CD4-positive, CD25-positive, alpha-beta regulatory T cell (primary cell): Measurements from ENCODE around the gene ABHD1. TPM values are rescaled to one million over a fixed set of nuclear protein-coding genes. Genes with fewer than 3 reads are reported as not detected.
"Not testable (repeated sequence)": the region's sequence is repeated elsewhere in the genome, so short reads cannot be mapped to it uniquely, and the experiment has no call there.

Experiments used
- ATAC-seq, 2 donors: fragments of 150-1000 bp; cut with Tn5 transposase; one replicate each; pipeline ENCODE4 v1.10.0; 2021; ENCODE audit warnings: low read depth in 2 of 2, moderate number of reproducible peaks in 2 of 2, moderate library complexity in 1 of 2
- DNase-seq, 3 donors: peaks; one replicate each; pipeline versions ENCODE4 v3.0.0 to v3.0.0-alpha.2; 2012 to 2022; ENCODE audit warnings: mixed read lengths in 1 of 3
- H3K27ac ChIP-seq: one replicate; pipeline ENCODE4 v1.7.0; 2013; ENCODE audit warnings: mild to moderate bottlenecking, low read length; ENCODE audit not compliant: insufficient read depth, poor library complexity, severe bottlenecking
- H3K27me3 ChIP-seq: one replicate; pipeline ENCODE4 v1.7.0; 2013; ENCODE audit warnings: low read length; ENCODE audit not compliant: control insufficient read depth, insufficient read depth
- H3K36me3 ChIP-seq: one replicate; pipeline ENCODE4 v1.7.0; 2013; ENCODE audit warnings: mild to moderate bottlenecking, low read length, moderate library complexity; ENCODE audit not compliant: control insufficient read depth, insufficient read depth
- H3K4me1 ChIP-seq: 2 replicates; pipeline ENCODE4 v1.7.0; 2013; ENCODE audit warnings: mild to moderate bottlenecking, low read length; ENCODE audit not compliant: insufficient read depth, control insufficient read depth, poor library complexity, severe bottlenecking
- H3K4me3 ChIP-seq: one replicate; pipeline ENCODE4 v1.7.0; 2013; ENCODE audit warnings: low read depth, mild to moderate bottlenecking, low read length, moderate library complexity
- H3K9me3 ChIP-seq, 2 experiments: 1 replicate in 1 of 2; 2 replicates in 1 of 2; pipeline ENCODE4 v1.7.0; 2013; ENCODE audit warnings: low read length in 2 of 2, mild to moderate bottlenecking in 1 of 2, moderate library complexity in 1 of 2; ENCODE audit not compliant: control insufficient read depth in 2 of 2
- H3K27ac Mint-ChIP-seq, 3 donors: one replicate each; pipeline ENCODE4 v1.8.0; 2020 to 2022; ENCODE audit warnings: mild to moderate bottlenecking in 3 of 3, mixed read lengths in 3 of 3, moderate library complexity in 2 of 3
- H3K27me3 Mint-ChIP-seq: one replicate; pipeline ENCODE4 v1.8.0; 2022; ENCODE audit warnings: mild to moderate bottlenecking, mixed read lengths
- H3K36me3 Mint-ChIP-seq: one replicate; pipeline ENCODE4 v1.8.0; 2020; ENCODE audit warnings: mixed read lengths
- H3K4me1 Mint-ChIP-seq, 4 donors: one replicate each; pipeline ENCODE4 v1.8.0; 2020 to 2022; ENCODE audit warnings: mixed read lengths in 4 of 4, mild to moderate bottlenecking in 1 of 4
- H3K4me3 Mint-ChIP-seq, 4 donors: one replicate each; pipeline ENCODE4 v1.8.0; 2020 to 2022; ENCODE audit warnings: mild to moderate bottlenecking in 4 of 4, mixed read lengths in 4 of 4, moderate library complexity in 3 of 4
- H3K9me3 Mint-ChIP-seq, 7 donors: one replicate each; pipeline ENCODE4 v1.8.0; 2020 to 2022; ENCODE audit warnings: mixed read lengths in 7 of 7, mild to moderate bottlenecking in 3 of 7, moderate library complexity in 2 of 7
- polyA plus RNA-seq, 4 donors: library from polyadenylated mRNA; unstranded; fragments of 300-500 nt; fragmentation: Illumina TruSeq; gene quantifications; one replicate each; pipeline ENCODE4 v1.2.3, GENCODE V29; 2021
- total RNA-seq: library from RNA; stranded (reverse); gene quantifications from one replicate; pipeline ENCODE4 v1.2.3, GENCODE V29; 2022

ABHD1 gene
- 0.89 TPM for total RNA-seq
- 1 to 10 TPM in 2 of 4 donors, under 1 TPM in 2; 0.21 to 1.7 (median 0.98) TPM for polyA plus RNA-seq

GRCh38 chr2:27123302-27124150 is at the start of gene ABHD1:
ABHD1 (plus strand) TSS chr2:27123815; CDS start chr2:27123949, 134 bp downstream.
- H3K9me3 Mint-ChIP-seq, result peaks cover 0 to 2% (median 0%) of the 10 kb centered on the region in 7 donors
- peaks cover 5 to 28% (median 8%) of the 10 kb centered on the region in 4 donors for H3K4me1 Mint-ChIP-seq
- Histone ChIP-seq H3K9me3 (no peaks in the 10 kb centered on the region), H3K27ac (peak within 1 kb of the TSS; percentile 30), H3K36me3 (no peaks in the 10 kb centered on the region), H3K27me3 (peaks cover 9% of the 10 kb centered on the region), H3K4me3 (peak within 1 kb of the TSS; percentile 91), H3K4me1 (peaks cover 18% of the 10 kb centered on the region)
- DNase-seq, result peak; percentile 54 to 73 (median 60)
- H3K27me3 Mint-ChIP-seq, result peaks cover 19% of the 10 kb centered on the region
- no peaks in the 10 kb centered on the region for H3K36me3 Mint-ChIP-seq
- peak within 1 kb of the TSS; percentile 83 to 88 (median 88) for H3K27ac Mint-ChIP-seq
- peak within 1 kb of the TSS; percentile 86 to 92 (median 91) for H3K4me3 Mint-ChIP-seq
- ATAC-seq, result peak; percentile 74 to 75

DNA sequence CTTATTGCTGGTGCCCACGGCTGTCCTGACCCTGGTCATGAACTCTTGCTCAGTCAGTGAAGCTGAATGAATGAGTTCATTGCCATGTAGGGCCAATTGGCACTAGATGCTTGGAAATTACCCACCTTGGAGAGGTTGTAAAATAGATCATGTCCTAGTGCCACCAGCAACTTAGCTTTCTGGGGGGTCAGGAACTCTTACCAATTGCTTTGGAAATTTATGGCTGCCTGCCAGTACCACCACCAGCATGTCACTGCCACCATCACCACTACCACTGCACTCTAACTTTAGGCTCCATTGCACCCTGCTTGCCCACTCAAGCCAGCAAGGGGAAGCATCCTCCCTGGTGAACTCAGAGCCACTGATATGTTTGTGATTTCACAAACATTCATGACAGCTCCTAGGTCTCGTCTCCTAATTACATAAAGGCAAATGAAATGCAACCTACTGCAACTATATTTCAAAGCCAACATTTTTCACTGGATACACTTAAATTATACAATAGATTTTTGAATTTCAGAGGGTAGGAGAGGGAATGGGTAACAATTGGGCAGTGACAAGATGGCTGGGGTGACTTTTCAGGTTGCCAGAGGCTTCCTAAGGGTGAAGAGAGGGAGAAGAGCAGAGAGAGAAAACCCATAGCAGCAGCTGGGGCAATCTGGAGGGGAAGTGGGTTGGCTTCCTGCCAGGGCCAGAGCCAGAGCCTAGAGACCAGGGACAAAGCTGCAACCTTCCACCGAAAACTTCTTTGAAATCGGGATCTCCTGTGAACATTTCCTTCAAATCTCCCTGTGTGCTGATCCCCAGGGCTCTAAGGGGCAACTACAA is 48.7 kb upstream of the ABHD1 start:
- ATAC-seq (no peak), DNase-seq (peak in 2 of 3 donors; percentile 51 to 55)
- no peaks in the 10 kb centered on the region for H3K36me3 ChIP-seq
- H3K27me3 Mint-ChIP-seq, result no peaks in the 10 kb centered on the region
- H3K27me3 ChIP-seq, result no peaks in the 10 kb centered on the region
- H3K27ac ChIP-seq, result peak overlapping the region; percentile 15
- no peaks in the 10 kb centered on the region for H3K9me3 Mint-ChIP-seq
- peak overlapping the region; percentile 50 to 92 (median 66) for H3K4me3 Mint-ChIP-seq
- no peak overlapping the region for H3K4me3 ChIP-seq
- H3K36me3 Mint-ChIP-seq, result no peaks in the 10 kb centered on the region
- peaks cover 30% of the 10 kb centered on the region for H3K4me1 ChIP-seq
- H3K9me3 ChIP-seq, result no peaks in the 10 kb centered on the region
- H3K4me1 Mint-ChIP-seq, result peaks cover 14 to 50% (median 26%) of the 10 kb centered on the region in 4 donors
- peak overlapping the region; percentile 76 to 83 (median 78) for H3K27ac Mint-ChIP-seq

GRCh38 chr2:27075566-27075871 is 48.1 kb upstream of the ABHD1 start:
- H3K4me3 ChIP-seq, H3K36me3 ChIP-seq, H3K9me3 Mint-ChIP-seq, DNase-seq, H3K27me3 ChIP-seq, H3K36me3 Mint-ChIP-seq, H3K27me3 Mint-ChIP-seq, ATAC-seq, H3K9me3 ChIP-seq: not testable (repeated sequence)
- peak overlapping the region in 2 of 3 donors; percentile 76 to 78 for H3K27ac Mint-ChIP-seq
- peaks cover 25% of the 10 kb centered on the region for H3K4me1 ChIP-seq
- peak overlapping the region; percentile 24 to 92 (median 58) for H3K4me3 Mint-ChIP-seq
- peaks cover 14 to 48% (median 23%) of the 10 kb centered on the region in 4 donors for H3K4me1 Mint-ChIP-seq
- peak overlapping the region; percentile 15 for H3K27ac ChIP-seq

- no peaks in the 10 kb centered on the region for H3K36me3 ChIP-seq
- Mint-ChIP-seq H3K27me3 (no peaks in the 10 kb centered on the region), H3K4me1 (peaks cover 14 to 48% (median 22%) of the 10 kb centered on the region in 4 donors), H3K9me3 (no peaks in the 10 kb centered on the region), H3K36me3 (no peaks in the 10 kb centered on the region), H3K27ac (peak overlapping the region in 2 of 3 donors; percentile 12 to 83), H3K4me3 (peak overlapping the region in 2 of 4 donors; percentile 36 to 92)
- H3K9me3 ChIP-seq, result no peaks in the 10 kb centered on the region
- no peak overlapping the region for H3K4me3 ChIP-seq
- ATAC-seq, result no peak
- H3K27me3 ChIP-seq, result no peaks in the 10 kb centered on the region
- DNase-seq, result no peak
- no peak overlapping the region for H3K27ac ChIP-seq
- peaks cover 26% of the 10 kb centered on the region for H3K4me1 ChIP-seq
Measured at GRCh38 chr2:27076323-27076722, 47.3 kb upstream of the ABHD1 start.

GRCh38 chr2:27077231-27077630 is 46.4 kb upstream of the ABHD1 start:
- DNase-seq (no peak), ATAC-seq (no peak)
- no peaks in the 10 kb centered on the region for H3K36me3 Mint-ChIP-seq
- Histone ChIP-seq H3K4me1 (peaks cover 31% of the 10 kb centered on the region), H3K27me3 (no peaks in the 10 kb centered on the region), H3K36me3 (no peaks in the 10 kb centered on the region), H3K27ac (no peak overlapping the region), H3K4me3 (no peak overlapping the region), H3K9me3 (no peaks in the 10 kb centered on the region)
- no peak overlapping the region for H3K27ac Mint-ChIP-seq
- H3K27me3 Mint-ChIP-seq, result no peaks in the 10 kb centered on the region
- peaks cover 14 to 51% (median 24%) of the 10 kb centered on the region in 4 donors for H3K4me1 Mint-ChIP-seq
- H3K9me3 Mint-ChIP-seq, result no peaks in the 10 kb centered on the region
- peak overlapping the region in 1 of 4 donors; percentile 38 for H3K4me3 Mint-ChIP-seq

- no peaks in the 10 kb centered on the region for H3K36me3 Mint-ChIP-seq
- H3K9me3 Mint-ChIP-seq, result no peaks in the 10 kb centered on the region
- H3K9me3 ChIP-seq, result no peaks in the 10 kb centered on the region
- no peaks in the 10 kb centered on the region for H3K27me3 Mint-ChIP-seq
- H3K4me1 Mint-ChIP-seq, result peaks cover 14 to 41% (median 19%) of the 10 kb centered on the region in 4 donors
- H3K27me3 ChIP-seq, result no peaks in the 10 kb centered on the region
- no peak within 1 kb of the TSS for H3K4me3 ChIP-seq
- H3K27ac Mint-ChIP-seq, result no peak within 1 kb of the TSS
- no peak within 1 kb of the TSS for H3K27ac ChIP-seq
- ATAC-seq (no peak), DNase-seq (no peak)
- peaks cover 31% of the 10 kb centered on the region for H3K4me1 ChIP-seq
- no peaks in the 10 kb centered on the region for H3K36me3 ChIP-seq
- peak within 1 kb of the TSS in 2 of 4 donors; percentile 38 to 69 for H3K4me3 Mint-ChIP-seq
Measured at GRCh38 chr2:27078267-27079194, 45.1 kb upstream of the ABHD1 start, which contains the start of gene EMILIN1. EMILIN1 (plus strand) TSS chr2:27078615; CDS start chr2:27079066, 451 bp downstream.
